ENCODE results near the gene KCND3.

GRCh38 chr1:111938123-111938522 lies 51.3 kb downstream of the KCND3 start:
- no peak for TF ChIP-seq CTCF (IDR thresholded peaks at IDR 0.05; ENCODE audit: low read depth, low read length, missing input control)
- TF ChIP-seq RAD21 (IDR thresholded peaks at IDR 0.05) = no peak
- no peak for TF ChIP-seq GABPA (IDR thresholded peaks at IDR 0.05 in 1 of 2, conservative IDR thresholded peaks at IDR 0.05 in 1 of 2)
- no peak for TF ChIP-seq SP1 (IDR thresholded peaks at IDR 0.05)
- TF ChIP-seq, protein P1, sequence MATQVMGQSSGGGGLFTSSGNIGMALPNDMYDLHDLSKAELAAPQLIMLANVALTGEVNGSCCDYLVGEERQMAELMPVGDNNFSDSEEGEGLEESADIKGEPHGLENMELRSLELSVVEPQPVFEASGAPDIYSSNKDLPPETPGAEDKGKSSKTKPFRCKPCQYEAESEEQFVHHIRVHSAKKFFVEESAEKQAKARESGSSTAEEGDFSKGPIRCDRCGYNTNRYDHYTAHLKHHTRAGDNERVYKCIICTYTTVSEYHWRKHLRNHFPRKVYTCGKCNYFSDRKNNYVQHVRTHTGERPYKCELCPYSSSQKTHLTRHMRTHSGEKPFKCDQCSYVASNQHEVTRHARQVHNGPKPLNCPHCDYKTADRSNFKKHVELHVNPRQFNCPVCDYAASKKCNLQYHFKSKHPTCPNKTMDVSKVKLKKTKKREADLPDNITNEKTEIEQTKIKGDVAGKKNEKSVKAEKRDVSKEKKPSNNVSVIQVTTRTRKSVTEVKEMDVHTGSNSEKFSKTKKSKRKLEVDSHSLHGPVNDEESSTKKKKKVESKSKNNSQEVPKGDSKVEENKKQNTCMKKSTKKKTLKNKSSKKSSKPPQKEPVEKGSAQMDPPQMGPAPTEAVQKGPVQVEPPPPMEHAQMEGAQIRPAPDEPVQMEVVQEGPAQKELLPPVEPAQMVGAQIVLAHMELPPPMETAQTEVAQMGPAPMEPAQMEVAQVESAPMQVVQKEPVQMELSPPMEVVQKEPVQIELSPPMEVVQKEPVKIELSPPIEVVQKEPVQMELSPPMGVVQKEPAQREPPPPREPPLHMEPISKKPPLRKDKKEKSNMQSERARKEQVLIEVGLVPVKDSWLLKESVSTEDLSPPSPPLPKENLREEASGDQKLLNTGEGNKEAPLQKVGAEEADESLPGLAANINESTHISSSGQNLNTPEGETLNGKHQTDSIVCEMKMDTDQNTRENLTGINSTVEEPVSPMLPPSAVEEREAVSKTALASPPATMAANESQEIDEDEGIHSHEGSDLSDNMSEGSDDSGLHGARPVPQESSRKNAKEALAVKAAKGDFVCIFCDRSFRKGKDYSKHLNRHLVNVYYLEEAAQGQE (IDR thresholded peaks at IDR 0.05) = no peak
- TF ChIP-seq FOXA1 (IDR thresholded peaks at IDR 0.05) = no peak
- TF ChIP-seq YY1 (IDR thresholded peaks at IDR 0.05) = no peak
- no peak for TF ChIP-seq JUND (IDR thresholded peaks at IDR 0.05)
- TF ChIP-seq, protein P2, sequence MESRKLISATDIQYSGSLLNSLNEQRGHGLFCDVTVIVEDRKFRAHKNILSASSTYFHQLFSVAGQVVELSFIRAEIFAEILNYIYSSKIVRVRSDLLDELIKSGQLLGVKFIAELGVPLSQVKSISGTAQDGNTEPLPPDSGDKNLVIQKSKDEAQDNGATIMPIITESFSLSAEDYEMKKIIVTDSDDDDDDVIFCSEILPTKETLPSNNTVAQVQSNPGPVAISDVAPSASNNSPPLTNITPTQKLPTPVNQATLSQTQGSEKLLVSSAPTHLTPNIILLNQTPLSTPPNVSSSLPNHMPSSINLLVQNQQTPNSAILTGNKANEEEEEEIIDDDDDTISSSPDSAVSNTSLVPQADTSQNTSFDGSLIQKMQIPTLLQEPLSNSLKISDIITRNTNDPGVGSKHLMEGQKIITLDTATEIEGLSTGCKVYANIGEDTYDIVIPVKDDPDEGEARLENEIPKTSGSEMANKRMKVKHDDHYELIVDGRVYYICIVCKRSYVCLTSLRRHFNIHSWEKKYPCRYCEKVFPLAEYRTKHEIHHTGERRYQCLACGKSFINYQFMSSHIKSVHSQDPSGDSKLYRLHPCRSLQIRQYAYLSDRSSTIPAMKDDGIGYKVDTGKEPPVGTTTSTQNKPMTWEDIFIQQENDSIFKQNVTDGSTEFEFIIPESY (IDR thresholded peaks at IDR 0.05) = no peak
- no peak for TF ChIP-seq EGR1 (IDR thresholded peaks at IDR 0.05; ENCODE audit: low read depth in 2 of 2)
- TF ChIP-seq TAF1 (conservative IDR thresholded peaks at IDR 0.05) = no peak
- no peak for TF ChIP-seq HNF4A (conservative IDR thresholded peaks at IDR 0.05)
- TF ChIP-seq RXRA (IDR thresholded peaks at IDR 0.05) = no peak
- TF ChIP-seq FOXA2 (IDR thresholded peaks at IDR 0.05) = no peak
